Keratinocyte (primary cell): ENCODE measurements around the gene PAH. TPM values are rescaled to one million over a fixed set of nuclear protein-coding genes. Genes with fewer than 3 reads are reported as not detected.

Source experiments
- DNase-seq: peaks from one replicate; pipeline ENCODE4 v3.0.0-alpha.2; 2011; ENCODE audit warnings: low read depth, missing footprints, low spot score
- FAIRE-seq: peaks from 2 replicates; lab custom pipeline; 2011; peaks lifted over from hg19 to GRCh38; lab: Jason Lieb, UNC
- H2AFZ ChIP-seq: 2 replicates; pipeline ENCODE4 v1.6.0; 2012; ENCODE audit warnings: low read length, control low read depth, inconsistent platforms; ENCODE audit not compliant: control insufficient read depth
- H3K27ac ChIP-seq: 2 replicates; pipeline ENCODE4 v1.5.1; 2011; ENCODE audit warnings: low read length; ENCODE audit not compliant: control insufficient read depth, insufficient read depth
- H3K27me3 ChIP-seq: 3 replicates; pipeline ENCODE4 v1.6.0; 2011; ENCODE audit warnings: low read length; ENCODE audit not compliant: control insufficient read depth, insufficient read depth; ENCODE audit errors: extremely low read depth
- H3K36me3 ChIP-seq, 2 experiments: 2 replicates in 1 of 2; 3 replicates in 1 of 2; pipeline ENCODE4 v1.5.1; 2011; ENCODE audit warnings: low read length in 2 of 2, mild to moderate bottlenecking in 1 of 2; ENCODE audit not compliant: control insufficient read depth in 2 of 2, insufficient read depth in 2 of 2; ENCODE audit errors: extremely low read depth in 1 of 2
- H3K4me1 ChIP-seq: 3 replicates; pipeline ENCODE4 v1.5.1; 2011; ENCODE audit warnings: low read length; ENCODE audit not compliant: control insufficient read depth, insufficient read depth; ENCODE audit errors: extremely low read depth
- H3K4me2 ChIP-seq: 3 replicates; pipeline ENCODE4 v1.6.0; 2011; ENCODE audit warnings: low read depth, low read length; ENCODE audit not compliant: control insufficient read depth, insufficient read depth; ENCODE audit errors: extremely low read depth
- H3K4me3 ChIP-seq, 3 experiments: fragments of 200-600 bp in 1 of 3; sonication (generic) in 1 of 3; 2 replicates in 2 of 3; 3 replicates in 1 of 3; pipeline ENCODE4 v1.5.1; 2011 to 2016; ENCODE audit warnings: low read length in 3 of 3, mild to moderate bottlenecking in 3 of 3, control low read depth in 2 of 3, inconsistent platforms in 1 of 3, low read depth in 1 of 3, mixed read lengths in 1 of 3, mixed run types in 1 of 3, moderate library complexity in 1 of 3; ENCODE audit not compliant: control insufficient read depth in 2 of 3, insufficient read depth in 2 of 3; ENCODE audit errors: extremely low read depth in 1 of 3
- H3K79me2 ChIP-seq: 2 replicates; pipeline ENCODE4 v1.6.0; 2012; ENCODE audit warnings: low read length; ENCODE audit not compliant: control insufficient read depth, insufficient read depth
- H3K9ac ChIP-seq: 3 replicates; pipeline ENCODE4 v1.6.0; 2011; ENCODE audit warnings: low read length; ENCODE audit not compliant: control insufficient read depth, insufficient read depth; ENCODE audit errors: extremely low read depth
- H3K9me1 ChIP-seq: 3 replicates; pipeline ENCODE4 v1.6.0; 2011; ENCODE audit warnings: low read length; ENCODE audit not compliant: control insufficient read depth, insufficient read depth; ENCODE audit errors: extremely low read depth
- H3K9me3 ChIP-seq: 2 replicates; pipeline ENCODE4 v1.5.1; 2012; ENCODE audit warnings: low read depth, low read length; ENCODE audit not compliant: control insufficient read depth
- H4K20me1 ChIP-seq: 3 replicates; pipeline ENCODE4 v1.6.0; 2011; ENCODE audit warnings: low read length; ENCODE audit not compliant: control insufficient read depth, insufficient read depth; ENCODE audit errors: extremely low read depth
- EZH2 ChIP-seq: IDR thresholded peaks from one replicate; pipeline ENCODE4 v1.6.1; 2012; ENCODE audit warnings: inconsistent platforms, mild to moderate bottlenecking, low read length, moderate library complexity
- dilution Hi-C: fragments of 300-500 bp; cut with MboI; formaldehyde crosslinking; loops from one replicate; pipeline ENCODE4 v1.7.0; 2020; ENCODE audit warnings: low sequenced_read_pairs; ENCODE audit not compliant: extremely low pct_ligation_motif_present
- polyA plus RNA-seq, 5 experiments: library from polyadenylated mRNA; depleted of rRNA in 3 of 5; stranded (reverse) in 3 of 5; stranded (forward) in 1 of 5; unstranded in 1 of 5; fragments of >200 nt; gene quantifications; 1 replicate in 1 of 5; 2 replicates in 3 of 5; 3 replicates in 1 of 5; pipeline versions ENCODE4 v1.2.1 to v1.2.3, GENCODE V29; 2011 to 2012; ENCODE audit warnings: missing spikeins in 2 of 5, low read depth in 1 of 5, low replicate concordance in 1 of 5
- TF ChIP-seq, protein P1 (sequence below), 3 experiments: IDR thresholded peaks in 1 of 3; conservative IDR thresholded peaks in 1 of 3; optimal IDR thresholded peaks in 1 of 3; 2 replicates in 2 of 3; 3 replicates in 1 of 3; pipeline versions ENCODE3 to v1.5.1; 2011; ENCODE audit warnings: low read length in 3 of 3, mild to moderate bottlenecking in 3 of 3, moderate library complexity in 2 of 3, control low read depth in 1 of 3, inconsistent platforms in 1 of 3; ENCODE audit not compliant: insufficient read depth in 2 of 3; ENCODE audit errors: extremely low read depth in 1 of 3

PAH gene
- polyA plus RNA-seq, 1 donor (not counting 4 experiments of a cell fraction or from before 2014, with no cell fraction given) = not detected

GRCh38 chr12:102960766-102961465 lies 43.9 kb upstream of the PAH start:
- dilution Hi-C loops = no loop called here
- Histone ChIP-seq H3K36me3 (no peaks in the 10 kb centered on the region), H3K9me3 (no peaks in the 10 kb centered on the region), H3K79me2 (no peaks in the 10 kb centered on the region), H2AFZ (no peak overlapping the region), H3K4me3 (no peak overlapping the region), H3K27ac (no peak overlapping the region), H3K4me1 (peaks cover 3% of the 10 kb centered on the region), H4K20me1 (no peaks in the 10 kb centered on the region), H3K27me3 (peaks cover 95% of the 10 kb centered on the region), H3K9me1 (no peaks in the 10 kb centered on the region), H3K4me2 (no peak overlapping the region), H3K9ac (no peak overlapping the region)
- DNase-seq (no peak), FAIRE-seq (no peak)
- no peak for TF ChIP-seq EZH2
- TF ChIP-seq, protein P1, sequence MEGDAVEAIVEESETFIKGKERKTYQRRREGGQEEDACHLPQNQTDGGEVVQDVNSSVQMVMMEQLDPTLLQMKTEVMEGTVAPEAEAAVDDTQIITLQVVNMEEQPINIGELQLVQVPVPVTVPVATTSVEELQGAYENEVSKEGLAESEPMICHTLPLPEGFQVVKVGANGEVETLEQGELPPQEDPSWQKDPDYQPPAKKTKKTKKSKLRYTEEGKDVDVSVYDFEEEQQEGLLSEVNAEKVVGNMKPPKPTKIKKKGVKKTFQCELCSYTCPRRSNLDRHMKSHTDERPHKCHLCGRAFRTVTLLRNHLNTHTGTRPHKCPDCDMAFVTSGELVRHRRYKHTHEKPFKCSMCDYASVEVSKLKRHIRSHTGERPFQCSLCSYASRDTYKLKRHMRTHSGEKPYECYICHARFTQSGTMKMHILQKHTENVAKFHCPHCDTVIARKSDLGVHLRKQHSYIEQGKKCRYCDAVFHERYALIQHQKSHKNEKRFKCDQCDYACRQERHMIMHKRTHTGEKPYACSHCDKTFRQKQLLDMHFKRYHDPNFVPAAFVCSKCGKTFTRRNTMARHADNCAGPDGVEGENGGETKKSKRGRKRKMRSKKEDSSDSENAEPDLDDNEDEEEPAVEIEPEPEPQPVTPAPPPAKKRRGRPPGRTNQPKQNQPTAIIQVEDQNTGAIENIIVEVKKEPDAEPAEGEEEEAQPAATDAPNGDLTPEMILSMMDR (optimal IDR thresholded peaks at IDR 0.05 in 1 of 3, IDR thresholded peaks at IDR 0.05 in 1 of 3, conservative IDR thresholded peaks at IDR 0.05 in 1 of 3; ENCODE audit: extremely low read depth in 1 of 3, insufficient read depth in 2 of 3, low read length in 3 of 3) = no peak

DNA sequence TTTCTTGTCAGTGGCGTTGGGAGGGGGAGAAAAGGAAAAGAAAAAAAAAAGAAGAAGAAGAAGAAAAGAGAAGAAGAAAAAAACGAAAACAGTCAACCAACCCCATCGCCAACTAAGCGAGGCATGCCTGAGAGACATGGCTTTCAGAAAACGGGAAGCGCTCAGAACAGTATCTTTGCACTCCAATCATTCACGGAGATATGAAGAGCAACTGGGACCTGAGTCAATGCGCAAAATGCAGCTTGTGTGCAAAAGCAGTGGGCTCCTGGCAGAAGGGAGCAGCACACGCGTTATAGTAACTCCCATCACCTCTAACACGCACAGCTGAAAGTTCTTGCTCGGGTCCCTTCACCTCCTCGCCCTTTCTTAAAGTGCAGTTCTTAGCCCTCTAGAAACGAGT lies 42.3 kb upstream of the PAH start:
- no peaks in the 10 kb centered on the region for H3K79me2 ChIP-seq
- TF ChIP-seq, protein P1 (optimal IDR thresholded peaks at IDR 0.05 in 1 of 3, IDR thresholded peaks at IDR 0.05 in 1 of 3, conservative IDR thresholded peaks at IDR 0.05 in 1 of 3; ENCODE audit: extremely low read depth in 1 of 3, insufficient read depth in 2 of 3, low read length in 3 of 3) = no peak
- no peak for TF ChIP-seq EZH2
- H3K9me3 ChIP-seq = no peaks in the 10 kb centered on the region
- peaks cover 95% of the 10 kb centered on the region for H3K27me3 ChIP-seq
- no peak overlapping the region for H3K27ac ChIP-seq
- H2AFZ ChIP-seq = no peak overlapping the region
- no peaks in the 10 kb centered on the region for H3K36me3 ChIP-seq
- H3K9ac ChIP-seq = no peak overlapping the region
- DNase-seq (no peak), FAIRE-seq (no peak)
- no peak overlapping the region for H3K4me2 ChIP-seq
- H4K20me1 ChIP-seq = no peaks in the 10 kb centered on the region
- no peak overlapping the region for H3K4me3 ChIP-seq
- H3K4me1 ChIP-seq = peaks cover 3% of the 10 kb centered on the region
- no peaks in the 10 kb centered on the region for H3K9me1 ChIP-seq
- dilution Hi-C loops = no loop called here
